SK-N-SH (cell line): Measurements from ENCODE around the gene TRIM5. TPM values are rescaled to one million over a fixed set of nuclear protein-coding genes. Genes with fewer than 3 reads are reported as not detected.
A peak's percentile ranks its signal among the peaks of the same experiment; 100 is the strongest.

Source experiments
- CTCF ChIA-PET: fragments of 300-600, 350-600 bp; formaldehyde crosslinking; extraction: SDS; loops from one replicate; lab custom pipeline; 2021; lab: Yijun Ruan, JAX
- POLR2A ChIA-PET: fragments of 350-600 bp; sonication (Branson Sonifier 250); formaldehyde crosslinking; extraction: SDS; loops from one replicate; lab custom pipeline; 2020; ENCODE audit warnings: antibody characterized with exemption, inconsistent platforms; lab: Yijun Ruan, JAX
- DNase-seq: peaks from one replicate; pipeline ENCODE4 v3.0.0; 2012
- H2AFZ ChIP-seq: fragments of 200-600 bp; sonication (generic); 2 replicates; pipeline ENCODE4 v1.8.1; 2016; ENCODE audit warnings: antibody characterized with exemption, mild to moderate bottlenecking, low read depth
- H3F3A ChIP-seq: fragments of 200-600 bp; sonication (generic); replicated peaks from 2 replicates; pipeline ENCODE3; 2016; ENCODE audit warnings: antibody characterized with exemption, mild to moderate bottlenecking; ENCODE audit not compliant: insufficient read depth
- H3K27ac ChIP-seq, 2 experiments: fragments of 200-500 bp in 1 of 2; fragments of 200-600 bp in 1 of 2; sonication (Bioruptor generic) in 1 of 2; sonication (generic), shearing (Covaris generic) in 1 of 2; 2 replicates each; pipeline versions ENCODE4 v1.5.1 to v1.6.1; 2014 to 2016; ENCODE audit warnings: low read depth in 2 of 2, inconsistent platforms in 1 of 2, low read length in 1 of 2, mild to moderate bottlenecking in 1 of 2, mixed read lengths in 1 of 2
- H3K27me3 ChIP-seq: fragments of 200-600 bp; sonication (generic), shearing (Covaris generic); 2 replicates; pipeline ENCODE4 v1.6.1; 2016; ENCODE audit warnings: mixed run types; ENCODE audit not compliant: insufficient read depth
- H3K36me3 ChIP-seq, 2 experiments: fragments of 200-500 bp in 1 of 2; fragments of 200-600 bp in 1 of 2; sonication (Bioruptor generic) in 1 of 2; sonication (generic) in 1 of 2; replicated peaks in 1 of 2; 2 replicates each; pipeline versions ENCODE3 to v1.5.1; 2014 to 2016; ENCODE audit warnings: low read length in 1 of 2, mild to moderate bottlenecking in 1 of 2; ENCODE audit not compliant: insufficient read depth in 2 of 2, control insufficient read depth in 1 of 2
- H3K4me1 ChIP-seq, 2 experiments: fragments of 200-500 bp in 1 of 2; fragments of 200-600 bp in 1 of 2; sonication (Bioruptor generic) in 1 of 2; sonication (generic), shearing (Covaris generic) in 1 of 2; 2 replicates each; pipeline versions ENCODE4 v1.5.1 to v1.6.1; 2014 to 2016; ENCODE audit warnings: low read depth in 1 of 2, low read length in 1 of 2, mixed run types in 1 of 2; ENCODE audit not compliant: insufficient read depth in 2 of 2, control insufficient read depth in 1 of 2
- H3K4me2 ChIP-seq: fragments of 200-600 bp; sonication (generic), shearing (Covaris generic); 2 replicates; pipeline ENCODE4 v1.6.1; 2017; ENCODE audit warnings: mixed run types
- H3K4me3 ChIP-seq, 2 experiments: fragments of 200-500 bp in 1 of 2; fragments of 200-600 bp in 1 of 2; sonication (Bioruptor generic) in 1 of 2; sonication (generic), shearing (Covaris generic) in 1 of 2; 2 replicates each; pipeline versions ENCODE4 v1.5.1 to v1.8.1; 2014 to 2016; ENCODE audit warnings: low read depth in 2 of 2, inconsistent platforms in 1 of 2, low read length in 1 of 2, mild to moderate bottlenecking in 1 of 2, mixed read lengths in 1 of 2, moderate library complexity in 1 of 2
- H3K79me2 ChIP-seq: fragments of 200-600 bp; sonication (generic); 2 replicates; pipeline ENCODE4 v1.8.1; 2017; ENCODE audit warnings: mild to moderate bottlenecking; ENCODE audit not compliant: insufficient read depth
- H3K9ac ChIP-seq: fragments of 200-600 bp; sonication (generic); 2 replicates; pipeline ENCODE4 v1.6.1; 2017; ENCODE audit warnings: mixed run types
- H3K9me2 ChIP-seq: fragments of 200-600 bp; sonication (generic); 2 replicates; pipeline ENCODE4 v1.6.1; 2017; ENCODE audit warnings: mixed run types
- H3K9me3 ChIP-seq: fragments of 200-600 bp; sonication (generic); 2 replicates; pipeline ENCODE4 v1.6.1; 2017; ENCODE audit warnings: mixed run types, mild to moderate bottlenecking, moderate library complexity
- H4K20me1 ChIP-seq: fragments of 200-600 bp; sonication (generic); 2 replicates; pipeline ENCODE4 v1.6.1; 2017; ENCODE audit warnings: mild to moderate bottlenecking, mixed run types; ENCODE audit not compliant: insufficient read depth
- CTCF ChIP-seq: fragments of 200-600 bp; sonication (generic); IDR thresholded peaks from 2 replicates; pipeline ENCODE4 v1.6.1; 2017; ENCODE audit warnings: antibody characterized with exemption, mild to moderate bottlenecking, moderate library complexity
- ELF1 ChIP-seq: IDR thresholded peaks from 2 replicates; pipeline ENCODE4 v1.4.0; 2012
- EP300 ChIP-seq, 2 experiments: IDR thresholded peaks; 2 replicates each; pipeline versions ENCODE4 v1.4.0 to v1.6.1; 2012; ENCODE audit warnings: borderline replicate concordance in 1 of 2, low read depth in 1 of 2, low read length in 1 of 2
- FOSL2 ChIP-seq: IDR thresholded peaks from 2 replicates; pipeline ENCODE4 v1.4.0; 2012; ENCODE audit warnings: low read depth, mild to moderate bottlenecking, moderate library complexity, borderline replicate concordance
- MAX ChIP-seq: IDR thresholded peaks from 2 replicates; pipeline ENCODE4 v1.4.0; 2012; ENCODE audit warnings: low read depth
- MEF2A ChIP-seq: IDR thresholded peaks from 2 replicates; pipeline ENCODE4 v1.4.0; 2012; ENCODE audit warnings: low read depth, borderline replicate concordance
- MXI1 ChIP-seq: IDR thresholded peaks from 2 replicates; pipeline ENCODE4 v1.6.1; 2012; ENCODE audit warnings: mild to moderate bottlenecking, low read depth, low read length, improper control_type of control experiment
- NRF1 ChIP-seq: IDR thresholded peaks from 2 replicates; pipeline ENCODE4 v1.6.1; 2012; ENCODE audit warnings: low read depth, mild to moderate bottlenecking, low read length
- PBX3 ChIP-seq: IDR thresholded peaks from 2 replicates; pipeline ENCODE4; 2012
- POLR2AphosphoS5 ChIP-seq: IDR thresholded peaks from 2 replicates; pipeline ENCODE4 v1.6.1; 2012; ENCODE audit warnings: low read depth, low read length
- RAD21 ChIP-seq: IDR thresholded peaks from 2 replicates; pipeline ENCODE4 v1.6.1; 2012; ENCODE audit warnings: mild to moderate bottlenecking, low read length
- RCOR1 ChIP-seq: fragments of 150-350 bp; IDR thresholded peaks from 2 replicates; pipeline ENCODE4 v1.6.1; 2017; ENCODE audit warnings: antibody characterized with exemption, low read length
- RFX5 ChIP-seq: IDR thresholded peaks from 2 replicates; pipeline ENCODE4 v1.6.1; 2012; ENCODE audit warnings: mild to moderate bottlenecking, improper control_type of control experiment, low read length
- RXRA ChIP-seq: IDR thresholded peaks from 2 replicates; pipeline ENCODE4 v1.4.0; 2012; ENCODE audit warnings: low read depth, mild to moderate bottlenecking, borderline replicate concordance
- SIN3A ChIP-seq: IDR thresholded peaks from 2 replicates; pipeline ENCODE4 v1.6.1; 2012; ENCODE audit warnings: low read depth, mild to moderate bottlenecking, low read length, moderate library complexity, borderline replicate concordance
- TAF1 ChIP-seq: IDR thresholded peaks from 2 replicates; pipeline ENCODE4 v1.6.1; 2012; ENCODE audit warnings: low read depth, mild to moderate bottlenecking, low read length, moderate library complexity, borderline replicate concordance
- TCF12 ChIP-seq: IDR thresholded peaks from 2 replicates; pipeline ENCODE4 v1.4.0; 2012
- USF1 ChIP-seq: IDR thresholded peaks from 2 replicates; pipeline ENCODE4 v1.4.0; 2012; ENCODE audit warnings: low read depth, borderline replicate concordance
- YY1 ChIP-seq: IDR thresholded peaks from 2 replicates; pipeline ENCODE4 v1.4.0; 2012; ENCODE audit warnings: low read depth, mild to moderate bottlenecking
- ZBTB33 ChIP-seq: IDR thresholded peaks from 2 replicates; pipeline ENCODE4 v1.4.0; 2012; ENCODE audit warnings: low read depth, borderline replicate concordance
- WGBS: methylation state at CpG from one replicate; pipeline ENCODE4 v1.1.6; 2017; ENCODE audit warnings: low lambda C conversion rate; 5-methylcytosine and 5-hydroxymethylcytosine counted together
- polyA plus RNA-seq, 3 experiments: library from polyadenylated mRNA; depleted of rRNA; stranded (reverse); fragments of >200 nt; gene quantifications; 2 replicates each; pipeline ENCODE4 v1.2.3, GENCODE V29; 2012

TRIM5 gene
- polyA plus RNA-seq, 1 of the 3 experiments (the other 2 are of a cell fraction) = 22.9 TPM

GRCh38 chr11:5689551-5689983 lies 4.7 kb upstream of the TRIM5 start, which contains the start of gene TRIM22:
TRIM22 (plus strand) TSS chr11:5689790; CDS start chr11:5696233, 6,443 bp downstream.
- no peaks in the 10 kb centered on the region for H3K27me3 ChIP-seq
- peak within 1 kb of the TSS; percentile 44 to 52; a peak in 3 of 4 replicates for H3K4me3 ChIP-seq
- no peaks in the 10 kb centered on the region for H3K9me3 ChIP-seq
- ChIA-PET CTCF (interaction anchor here (0.9 kb wide), 1 partner anchor 11 kb away, joined by 3 read pairs; no protein-coding TSS in a partner anchor), POLR2A (no interaction called here)
- no peaks in the 10 kb centered on the region for H3K79me2 ChIP-seq
- DNase-seq = no peak
- peak within 1 kb of the TSS; percentile 58 for H2AFZ ChIP-seq
- H4K20me1 ChIP-seq = no peaks in the 10 kb centered on the region
- H3K27ac ChIP-seq = peak within 1 kb of the TSS; percentile 82 to 92
- no peaks in the 10 kb centered on the region; a peak in 1 of 4 replicates for H3K4me1 ChIP-seq
- 33% methylated on average over 2 of the region's 2 CpGs for WGBS
- no peaks in the 10 kb centered on the region for H3K9me2 ChIP-seq
- peak within 1 kb of the TSS; percentile 84 for H3K9ac ChIP-seq
- peak within 1 kb of the TSS; percentile 76 for H3K4me2 ChIP-seq
- H3F3A ChIP-seq = peaks cover 7% of the 10 kb centered on the region
- TF ChIP-seq POLR2AphosphoS5 (0 out of 2 replicates have a peak, but pooled peaks have one; percentile 30), TAF1 (peak; percentile 29), NRF1 (no peak), ELF1 (peak; percentile 22; the same call in 1 of the 2 replicates), YY1 (0 out of 2 replicates have a peak, but pooled peaks have one; percentile 37), SIN3A (no peak)
- H3K36me3 ChIP-seq = peaks cover 3 to 4% of the 10 kb centered on the region in 2 experiments

GRCh38 chr11:5688482-5688881 lies 3.6 kb upstream of the TRIM5 start:
- Histone ChIP-seq H3K9me2 (no peaks in the 10 kb centered on the region), H3K27me3 (no peaks in the 10 kb centered on the region), H2AFZ (peak overlapping the region; percentile 58; the same call in 1 of the 2 replicates), H3K4me1 (no peaks in the 10 kb centered on the region; a peak in 1 of 4 replicates), H4K20me1 (no peaks in the 10 kb centered on the region), H3K27ac (peak overlapping the region in 1 of 2 experiments; percentile 82; a peak in 1 of 4 replicates), H3F3A (peaks cover 13% of the 10 kb centered on the region), H3K9me3 (no peaks in the 10 kb centered on the region), H3K36me3 (no peaks in the 10 kb centered on the region), H3K9ac (no peak overlapping the region), H3K4me2 (no peak overlapping the region), H3K4me3 (no peak overlapping the region), H3K79me2 (peaks cover 4% of the 10 kb centered on the region; the same call in 1 of the 2 replicates)
- ChIA-PET CTCF (no interaction called here), POLR2A (no interaction called here)
- TF ChIP-seq TAF1 (no peak), MXI1 (no peak), RAD21 (no peak), FOSL2 (no peak), TCF12 (no peak), EP300 (IDR thresholded peaks at IDR 0.05; ENCODE audit: borderline replicate concordance in 1 of 2, low read depth in 1 of 2, low read length in 1 of 2) (no peak), USF1 (no peak), RFX5 (no peak), MAX (no peak), CTCF (no peak), ZBTB33 (no peak), MEF2A (no peak), PBX3 (no peak), RCOR1 (no peak), RXRA (no peak), ELF1 (no peak)
- no peak for DNase-seq
- 88% methylated on average over 1 of the region's 1 CpG for WGBS
